ENCODE measurements around the gene CACNA1B. TPM values are rescaled to one million over a fixed set of nuclear protein-coding genes. Genes with fewer than 3 reads are reported as not detected.

Gene CACNA1B
- total RNA-seq, 5 donors from 2014 or later (not counting 1 experiment from before 2014, with no cell fraction given) = 0.03 to 0.09 (median 0.03) TPM; not detected in 2

DNA sequence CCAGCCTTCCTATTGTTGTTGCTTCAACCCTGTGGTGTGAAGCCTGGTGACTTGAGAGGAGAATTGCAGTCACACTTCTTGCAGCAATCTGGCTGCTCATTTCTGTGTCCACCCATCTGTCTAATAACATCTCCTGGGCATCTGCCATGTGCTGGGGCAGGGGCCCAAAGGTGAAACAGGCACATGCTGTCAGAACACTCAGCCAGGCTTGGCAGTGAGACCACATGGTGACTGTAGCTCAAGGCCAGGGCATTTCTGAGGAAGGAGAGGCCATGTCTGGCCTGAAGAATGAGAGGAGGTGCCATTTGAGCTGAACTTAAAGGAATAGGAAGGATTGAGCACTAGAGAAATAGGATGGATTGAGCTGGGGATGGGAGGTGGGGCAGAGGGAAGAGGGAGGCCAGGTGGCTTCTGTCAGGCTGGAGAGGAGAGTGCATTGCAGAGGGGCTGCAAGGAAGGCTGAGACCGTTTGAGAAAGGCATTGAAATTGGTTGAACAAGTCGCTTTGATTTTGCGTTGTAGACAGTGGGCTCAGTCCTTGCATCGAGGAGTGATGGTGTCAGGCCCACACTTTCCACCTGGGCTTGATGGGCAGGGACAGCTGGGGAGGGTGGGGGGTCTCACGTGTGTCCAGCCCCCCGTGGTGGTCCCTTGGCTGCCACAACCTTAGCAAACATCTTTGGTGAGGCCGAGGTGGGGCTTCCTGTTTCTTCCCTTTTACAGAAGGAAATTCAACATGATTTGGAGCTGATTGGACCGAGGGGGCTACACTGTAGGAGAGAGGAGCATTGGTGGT lies 222.4 kb downstream of the CACNA1B start:
- no peak overlapping the region for H3K4me3 Mint-ChIP-seq
- no peaks in the 10 kb centered on the region for H3K4me1 Mint-ChIP-seq
- Histone ChIP-seq H3K4me1 (ENCODE audit: control insufficient read depth in 1 of 2, extremely low read depth in 1 of 2, insufficient read depth in 2 of 2, low read length in 2 of 2) (no peaks in the 10 kb centered on the region), H3K4me3 (ENCODE audit: control insufficient read depth in 1 of 2, extremely low read depth in 1 of 2, low read length in 1 of 2) (no peak overlapping the region), H3K27ac (ENCODE audit: low read length) (no peak overlapping the region), H3K36me3 (ENCODE audit: control insufficient read depth in 2 of 2, extremely low read depth in 1 of 2, insufficient read depth in 1 of 2, low read length in 1 of 2) (no peaks in the 10 kb centered on the region), H3K9me3 (no peaks in the 10 kb centered on the region), H3K27me3 (replicated peaks in 1 of 2; ENCODE audit: control insufficient read depth in 2 of 2, extremely low read depth in 1 of 2, insufficient read depth in 2 of 2, low read length in 1 of 2) (peaks cover 0 to 26% of the 10 kb centered on the region in 2 experiments)
- no peaks in the 10 kb centered on the region for H3K36me3 Mint-ChIP-seq
- 45% methylated on average over 8 of the region's 8 CpGs for WGBS (ENCODE audit: insufficient coverage)
- ATAC-seq (replicated peaks in 1 of 4) (no peak), DNase-seq (no peak)
- ChIA-PET POLR2A (no interaction called here), CTCF (no interaction called here)
- no peaks in the 10 kb centered on the region for H3K27me3 Mint-ChIP-seq
- H3K9me3 Mint-ChIP-seq = no peaks in the 10 kb centered on the region
- no peak overlapping the region for H3K27ac Mint-ChIP-seq

DNA sequence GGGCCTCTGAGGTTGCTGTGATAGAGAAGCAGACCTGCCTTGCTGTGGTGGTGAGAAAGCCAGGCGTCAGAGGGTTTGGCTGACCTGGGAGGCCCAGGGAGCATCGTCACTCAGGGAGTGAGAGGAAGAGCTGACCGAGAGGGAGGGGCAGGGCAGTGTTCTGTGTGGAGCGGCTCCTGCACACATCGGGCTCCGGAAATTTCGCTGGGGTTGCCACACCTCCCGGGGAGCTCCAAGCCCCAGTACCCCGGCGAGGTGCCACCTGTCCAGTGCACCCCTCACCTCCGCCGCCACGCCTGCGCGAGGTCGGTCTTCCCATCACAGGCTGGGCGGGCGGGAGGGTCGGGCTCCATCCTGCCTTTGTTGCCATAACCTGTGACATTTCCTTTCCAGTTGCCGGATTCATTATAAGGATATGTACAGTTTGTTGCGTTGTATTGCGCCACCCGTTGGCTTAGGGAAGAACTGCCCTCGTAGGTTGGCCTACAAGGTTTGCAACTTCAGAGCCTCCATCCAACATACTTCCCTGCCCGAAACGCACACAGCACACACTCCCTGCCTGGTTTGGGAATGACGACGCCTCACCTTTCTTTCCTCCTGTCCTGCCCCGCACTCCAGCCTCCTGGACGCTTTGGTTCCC lies 223.2 kb downstream of the CACNA1B start:
- Histone ChIP-seq H3K4me1 (ENCODE audit: control insufficient read depth in 1 of 2, extremely low read depth in 1 of 2, insufficient read depth in 2 of 2, low read length in 2 of 2) (no peaks in the 10 kb centered on the region), H3K27ac (ENCODE audit: low read length) (no peak overlapping the region), H3K9me3 (no peaks in the 10 kb centered on the region), H3K4me3 (ENCODE audit: control insufficient read depth in 1 of 2, extremely low read depth in 1 of 2, low read length in 1 of 2) (no peak overlapping the region), H3K27me3 (replicated peaks in 1 of 2; ENCODE audit: control insufficient read depth in 2 of 2, extremely low read depth in 1 of 2, insufficient read depth in 2 of 2, low read length in 1 of 2) (peaks cover 0 to 34% of the 10 kb centered on the region in 2 experiments), H3K36me3 (ENCODE audit: control insufficient read depth in 2 of 2, extremely low read depth in 1 of 2, insufficient read depth in 1 of 2, low read length in 1 of 2) (no peaks in the 10 kb centered on the region)
- DNase-seq (peak in 2 of 35 experiments; percentile 5 to 19), ATAC-seq (replicated peaks in 1 of 4) (no peak)
- Mint-ChIP-seq H3K4me1 (no peaks in the 10 kb centered on the region), H3K9me3 (no peaks in the 10 kb centered on the region), H3K27ac (no peak overlapping the region), H3K27me3 (no peaks in the 10 kb centered on the region), H3K4me3 (no peak overlapping the region), H3K36me3 (no peaks in the 10 kb centered on the region)
- 94% methylated on average over 20 of the region's 30 CpGs for WGBS (ENCODE audit: insufficient coverage)
- POLR2A ChIA-PET = no interaction called here
- CTCF ChIA-PET = no interaction called here

DNA sequence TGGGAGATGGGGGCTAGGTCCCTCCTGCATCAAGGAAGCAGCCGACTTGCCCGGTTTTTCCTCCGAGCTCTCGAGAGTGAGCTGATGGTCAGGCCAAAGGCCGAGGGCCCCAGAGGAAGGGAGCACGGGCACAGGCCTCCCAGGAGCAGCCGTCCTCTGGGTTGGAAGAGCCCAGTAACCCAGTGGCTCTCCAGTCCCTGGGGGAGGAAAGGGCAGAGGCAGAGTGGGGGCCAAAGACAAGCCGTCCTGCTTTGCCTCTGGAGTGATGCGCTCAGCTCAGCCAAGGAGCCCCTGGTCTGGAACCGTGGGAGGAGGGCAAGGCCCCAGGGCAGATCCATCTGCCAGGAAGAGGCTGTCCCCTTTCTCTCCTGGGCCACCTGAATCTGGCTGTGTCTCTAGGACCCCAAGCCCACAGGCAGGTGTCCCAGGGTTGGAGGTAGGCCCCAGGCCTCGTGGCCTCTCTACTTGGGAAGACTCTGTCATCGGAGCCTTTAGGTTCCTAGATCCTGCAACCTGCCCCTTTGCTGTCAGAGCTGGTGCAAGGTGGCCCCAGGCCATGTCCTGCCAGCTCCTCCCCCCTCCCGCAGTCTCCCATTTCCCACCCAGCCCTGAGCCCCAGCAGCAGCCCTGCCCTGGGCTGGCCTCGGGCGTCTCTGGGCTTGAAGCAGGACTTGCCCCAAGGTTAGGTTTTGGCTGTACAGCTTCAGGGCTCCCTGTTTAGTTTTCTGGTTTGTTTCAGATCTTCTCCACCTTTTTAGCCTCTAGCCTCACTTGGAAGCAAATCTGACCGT lies 224.1 kb downstream of the CACNA1B start:
- Mint-ChIP-seq H3K4me3 (no peak overlapping the region), H3K4me1 (no peaks in the 10 kb centered on the region), H3K27me3 (peaks cover under 1 to 1% of the 10 kb centered on the region in 2 donors), H3K27ac (no peak overlapping the region), H3K9me3 (no peaks in the 10 kb centered on the region), H3K36me3 (no peaks in the 10 kb centered on the region)
- ChIA-PET POLR2A (no interaction called here), CTCF (no interaction called here)
- no peaks in the 10 kb centered on the region for H3K9me3 ChIP-seq
- WGBS (ENCODE audit: insufficient coverage) = 86% methylated on average over 15 of the region's 16 CpGs
- no peak overlapping the region for H3K4me3 ChIP-seq (ENCODE audit: control insufficient read depth in 1 of 2, extremely low read depth in 1 of 2, low read length in 1 of 2)
- H3K4me1 ChIP-seq (ENCODE audit: control insufficient read depth in 1 of 2, extremely low read depth in 1 of 2, insufficient read depth in 2 of 2, low read length in 2 of 2) = no peaks in the 10 kb centered on the region
- ATAC-seq (replicated peaks in 1 of 4) = no peak
- peaks cover 0 to 36% of the 10 kb centered on the region in 2 experiments for H3K27me3 ChIP-seq (replicated peaks in 1 of 2; ENCODE audit: control insufficient read depth in 2 of 2, extremely low read depth in 1 of 2, insufficient read depth in 2 of 2, low read length in 1 of 2)
- H3K27ac ChIP-seq (ENCODE audit: low read length) = no peak overlapping the region
- DNase-seq = peak in 1 of 35 experiments; percentile 22
- H3K36me3 ChIP-seq (ENCODE audit: control insufficient read depth in 2 of 2, extremely low read depth in 1 of 2, insufficient read depth in 1 of 2, low read length in 1 of 2) = no peaks in the 10 kb centered on the region

DNA sequence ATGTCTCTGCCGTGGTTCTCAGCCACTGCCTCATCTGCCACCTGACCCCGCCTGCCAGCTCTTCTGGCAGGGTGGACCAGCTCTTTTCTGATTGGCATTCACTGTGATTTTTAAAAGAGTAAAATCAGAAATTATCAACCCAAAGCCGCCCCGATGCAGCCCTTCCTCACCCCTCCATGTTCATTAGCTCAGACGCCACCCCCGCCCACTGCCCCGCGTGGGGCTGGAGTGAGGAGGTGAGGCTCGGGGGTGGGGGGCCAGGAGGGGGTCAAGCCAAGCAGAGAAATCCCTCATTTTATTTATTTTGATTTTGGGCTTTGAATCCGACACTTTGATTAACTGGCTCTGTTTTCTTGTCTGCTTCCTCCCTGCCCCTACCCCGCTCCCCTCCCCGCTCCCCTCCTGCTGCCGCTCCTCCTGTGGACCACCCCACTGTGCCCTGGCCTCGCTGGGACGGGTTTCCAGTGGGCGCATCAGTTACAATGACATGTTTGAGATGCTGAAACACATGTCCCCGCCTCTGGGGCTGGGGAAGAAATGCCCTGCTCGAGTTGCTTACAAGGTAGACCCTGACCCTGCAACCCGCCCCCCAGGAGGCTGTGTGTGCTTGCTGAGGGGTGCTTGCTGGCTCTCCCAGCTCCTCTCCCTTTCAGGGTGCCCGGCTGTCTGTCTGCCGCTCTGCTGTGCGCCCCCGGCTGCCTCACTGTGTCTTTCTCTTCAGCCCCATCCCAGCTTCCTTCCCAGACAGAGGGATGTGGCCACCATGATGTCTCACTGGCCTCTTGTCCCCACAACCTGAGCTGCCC lies 224.9 kb downstream of the CACNA1B start:
- CTCF ChIA-PET = no interaction called here
- no peaks in the 10 kb centered on the region for H3K9me3 Mint-ChIP-seq
- Histone ChIP-seq H3K36me3 (ENCODE audit: control insufficient read depth in 2 of 2, extremely low read depth in 1 of 2, insufficient read depth in 1 of 2, low read length in 1 of 2) (no peaks in the 10 kb centered on the region), H3K4me1 (ENCODE audit: control insufficient read depth in 1 of 2, extremely low read depth in 1 of 2, insufficient read depth in 2 of 2, low read length in 2 of 2) (no peaks in the 10 kb centered on the region), H3K27me3 (replicated peaks in 1 of 2; ENCODE audit: control insufficient read depth in 2 of 2, extremely low read depth in 1 of 2, insufficient read depth in 2 of 2, low read length in 1 of 2) (peaks cover 0 to 36% of the 10 kb centered on the region in 2 experiments), H3K4me3 (ENCODE audit: control insufficient read depth in 1 of 2, extremely low read depth in 1 of 2, low read length in 1 of 2) (no peak overlapping the region), H3K27ac (ENCODE audit: low read length) (no peak overlapping the region), H3K9me3 (no peaks in the 10 kb centered on the region)
- POLR2A ChIA-PET = no interaction called here
- H3K4me1 Mint-ChIP-seq = no peaks in the 10 kb centered on the region
- 71% methylated on average over 12 of the region's 23 CpGs for WGBS (ENCODE audit: insufficient coverage)
- no peak overlapping the region for H3K27ac Mint-ChIP-seq
- DNase-seq (no peak), ATAC-seq (replicated peaks in 1 of 4) (no peak)
- H3K36me3 Mint-ChIP-seq = no peaks in the 10 kb centered on the region
- H3K4me3 Mint-ChIP-seq = no peak overlapping the region
- H3K27me3 Mint-ChIP-seq = peaks cover 6% of the 10 kb centered on the region in 2 donors

DNA sequence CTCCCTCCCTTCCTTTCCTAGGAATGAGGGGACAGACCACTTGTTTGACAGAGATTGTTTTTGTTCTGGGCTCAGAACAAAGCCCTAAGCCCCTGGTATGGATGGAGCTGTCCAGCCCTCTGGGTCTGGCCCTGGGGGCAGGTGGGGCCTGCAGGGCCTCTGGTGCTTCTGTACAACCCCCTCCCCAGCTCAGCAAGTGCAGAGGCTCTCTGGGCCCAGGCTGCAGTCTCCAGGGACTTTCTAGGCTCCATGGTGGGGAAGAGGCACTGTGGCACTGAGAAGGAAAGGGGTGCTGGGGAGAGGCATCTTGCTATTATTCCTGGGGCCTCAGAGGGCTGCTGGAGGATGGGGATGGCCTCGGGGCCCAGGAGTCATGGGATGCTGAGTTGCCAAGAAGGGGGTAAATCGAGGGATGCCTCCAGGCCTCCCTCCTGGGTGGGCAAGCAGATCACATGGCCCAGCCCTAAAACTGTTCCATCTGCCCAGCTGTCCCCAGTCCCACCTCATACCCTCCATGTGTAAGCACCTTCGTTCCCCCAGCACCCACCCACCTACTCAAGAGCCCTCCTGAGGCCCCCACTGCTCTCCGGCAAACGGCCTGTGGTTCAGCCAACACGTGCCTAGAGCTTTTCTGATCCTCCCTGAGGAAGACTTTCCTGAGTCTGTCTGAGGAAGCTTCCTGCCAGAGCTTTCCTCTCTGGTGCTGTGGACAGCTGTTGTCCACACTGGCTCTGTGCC lies 225.7 kb downstream of the CACNA1B start:
- no peak overlapping the region for H3K27ac Mint-ChIP-seq
- Histone ChIP-seq H3K36me3 (ENCODE audit: control insufficient read depth in 2 of 2, extremely low read depth in 1 of 2, insufficient read depth in 1 of 2, low read length in 1 of 2) (no peaks in the 10 kb centered on the region), H3K27me3 (replicated peaks in 1 of 2; ENCODE audit: control insufficient read depth in 2 of 2, extremely low read depth in 1 of 2, insufficient read depth in 2 of 2, low read length in 1 of 2) (peaks cover 0 to 38% of the 10 kb centered on the region in 2 experiments), H3K9me3 (no peaks in the 10 kb centered on the region), H3K4me3 (ENCODE audit: control insufficient read depth in 1 of 2, extremely low read depth in 1 of 2, low read length in 1 of 2) (no peak overlapping the region), H3K4me1 (ENCODE audit: control insufficient read depth in 1 of 2, extremely low read depth in 1 of 2, insufficient read depth in 2 of 2, low read length in 2 of 2) (no peaks in the 10 kb centered on the region), H3K27ac (ENCODE audit: low read length) (no peak overlapping the region)
- ATAC-seq (replicated peaks in 1 of 4) (no peak), DNase-seq (no peak)
- POLR2A ChIA-PET = no interaction called here
- no peaks in the 10 kb centered on the region for H3K4me1 Mint-ChIP-seq
- H3K27me3 Mint-ChIP-seq = peaks cover 6 to 8% of the 10 kb centered on the region in 2 donors
- no peak overlapping the region for H3K4me3 Mint-ChIP-seq
- no peaks in the 10 kb centered on the region for H3K36me3 Mint-ChIP-seq
- CTCF ChIA-PET = no interaction called here
- no peaks in the 10 kb centered on the region for H3K9me3 Mint-ChIP-seq
- WGBS (ENCODE audit: insufficient coverage) = 42% methylated on average over 5 of the region's 6 CpGs

All from T-cell (primary cell).